K562 (cell line): ENCODE data around the gene PDLIM5. TPM values are rescaled to one million over a fixed set of nuclear protein-coding genes. Genes with fewer than 3 reads are reported as not detected.
A peak's percentile ranks its signal among the peaks of the same experiment; 100 is the strongest.

Experiments used
- ATAC-seq: fragments of 200-7000 bp; cut with Tn5 transposase; 3 replicates; pipeline ENCODE4 v1.9.1; 2020; ENCODE audit warnings: moderate library complexity
- BruUV-seq: library from RNA; stranded (reverse); fragments of 400-500 nt; replicated peaks from 2 replicates; lab custom pipeline; 2021; lab: Mats Ljungman, UMichigan
- CTCF ChIA-PET: fragments of 300-600 bp; formaldehyde crosslinking; extraction: SDS; loops from one replicate; lab custom pipeline; 2021; ENCODE audit warnings: low intra/inter-chr PET ratio; lab: Yijun Ruan, JAX
- POLR2A ChIA-PET: fragments of 300-600, 350-650 bp; sonication (Branson Sonifier 250); formaldehyde crosslinking; extraction: SDS; loops from one replicate; lab custom pipeline; 2021; ENCODE audit warnings: antibody characterized with exemption, inconsistent platforms; lab: Yijun Ruan, JAX
- DNase-seq, 4 experiments: peaks; one replicate each; pipeline versions ENCODE4 v3.0.0 to v3.0.0-alpha.2; 2011 to 2018; ENCODE audit warnings: low spot score in 3 of 4, mixed read lengths in 3 of 4; ENCODE audit errors: extremely low read depth in 1 of 4
- FAIRE-seq: peaks from 2 replicates; lab custom pipeline; 2011; peaks lifted over from hg19 to GRCh38; lab: Jason Lieb, UNC
- H2AFZ ChIP-seq: 2 replicates; pipeline ENCODE4 v1.6.0; 2011; ENCODE audit warnings: low read depth, low read length, control low read depth, inconsistent platforms
- H3K27ac ChIP-seq: fragments of 200-600 bp; 3 replicates; pipeline ENCODE4 v1.8.0; 2011; ENCODE audit warnings: low read depth, mild to moderate bottlenecking, control low read depth, inconsistent platforms, low read length, moderate library complexity, mixed read lengths; ENCODE audit errors: extremely low read depth
- H3K27me3 ChIP-seq, 2 experiments: fragments of 300-600 bp in 1 of 2; 2 replicates in 1 of 2; 3 replicates in 1 of 2; pipeline versions ENCODE4 v1.6.0 to v1.8.0; 2011; ENCODE audit warnings: inconsistent platforms in 2 of 2, low read length in 2 of 2, mild to moderate bottlenecking in 1 of 2, mixed read lengths in 1 of 2, moderate library complexity in 1 of 2; ENCODE audit not compliant: control insufficient read depth in 2 of 2, insufficient read depth in 2 of 2
- H3K36me3 ChIP-seq: fragments of 300-600 bp; 3 replicates; pipeline ENCODE4 v1.8.0; 2011; ENCODE audit warnings: mild to moderate bottlenecking, low read length, inconsistent platforms; ENCODE audit not compliant: control insufficient read depth, insufficient read depth
- H3K4me1 ChIP-seq, 2 experiments: fragments of 200-600 bp in 1 of 2; replicated peaks in 1 of 2; 2 replicates in 1 of 2; 3 replicates in 1 of 2; pipeline versions ENCODE4 v1.5.1 to v1.8.0; 2011; ENCODE audit warnings: inconsistent platforms in 2 of 2, low read length in 2 of 2, mild to moderate bottlenecking in 1 of 2, mixed read lengths in 1 of 2, moderate library complexity in 1 of 2; ENCODE audit not compliant: control insufficient read depth in 2 of 2, insufficient read depth in 2 of 2
- H3K4me2 ChIP-seq: 2 replicates; pipeline ENCODE4 v1.6.1; 2011; ENCODE audit warnings: low read length, control low read depth, inconsistent platforms, mixed read lengths; ENCODE audit not compliant: insufficient read depth
- H3K4me3 ChIP-seq: fragments of 200-600 bp; sonication (generic), shearing (Covaris generic); 2 replicates; pipeline ENCODE4 v1.5.1; 2016; ENCODE audit warnings: control low read depth, inconsistent platforms
- H3K79me2 ChIP-seq: fragments of 200-600 bp; 3 replicates; pipeline ENCODE4 v1.8.0; 2011; ENCODE audit warnings: low read length, inconsistent platforms; ENCODE audit not compliant: control insufficient read depth, insufficient read depth
- H3K9ac ChIP-seq, 2 experiments: 2 replicates each; pipeline versions ENCODE4 v1.6.0 to v1.6.1; 2011; ENCODE audit warnings: low read depth in 2 of 2, low read length in 2 of 2, control low read depth in 1 of 2, inconsistent platforms in 1 of 2, mild to moderate bottlenecking in 1 of 2, mixed read lengths in 1 of 2; ENCODE audit not compliant: insufficient read depth in 1 of 2
- H3K9me1 ChIP-seq: one replicate; pipeline ENCODE4 v1.6.0; 2011; ENCODE audit warnings: inconsistent platforms, mild to moderate bottlenecking, low read length, moderate library complexity; ENCODE audit not compliant: control insufficient read depth, insufficient read depth
- H3K9me3 ChIP-seq: replicated peaks from 2 replicates; pipeline ENCODE4 v1.5.1; 2011; ENCODE audit warnings: low read depth, low read length, inconsistent platforms; ENCODE audit not compliant: control insufficient read depth, insufficient read depth
- H4K20me1 ChIP-seq: replicated peaks from 2 replicates; pipeline ENCODE4 v1.6.1; 2011; ENCODE audit warnings: low read length, inconsistent platforms, mixed read lengths; ENCODE audit not compliant: control insufficient read depth, insufficient read depth
- CEBPB ChIP-seq: fragments of 450-650 bp; IDR thresholded peaks from 2 replicates; pipeline ENCODE4 v1.6.1; 2016; ENCODE audit warnings: missing genetic modification characterization, missing compliant biosample characterization
- KLF10 ChIP-seq: fragments of 250-450 bp; sonication (Bioruptor Pico); IDR thresholded peaks from 2 replicates; pipeline ENCODE4 v1.6.1; 2021; ENCODE audit warnings: matching md5 sums
- OTX1 ChIP-seq: fragments of 450-650 bp; formaldehyde crosslinking; IDR thresholded peaks from 2 replicates; pipeline ENCODE4 v1.4.0; 2022; ENCODE audit warnings: mild to moderate bottlenecking
- RHOXF2B ChIP-seq: fragments of 250-450 bp; sonication (Bioruptor Pico); conservative IDR thresholded peaks from 2 replicates; pipeline ENCODE4 v1.5.1; 2021
- SIRT6 ChIP-seq: IDR thresholded peaks from one replicate; pipeline ENCODE4 v1.6.1; 2012; ENCODE audit warnings: low read depth, mild to moderate bottlenecking, control low read depth, inconsistent platforms, low read length, moderate library complexity
- SOX6 ChIP-seq: fragments of 450-650 bp; IDR thresholded peaks from 2 replicates; pipeline ENCODE4 v1.6.1; 2014; ENCODE audit warnings: mild to moderate bottlenecking
- ZNF212 ChIP-seq: fragments of 450-650 bp; formaldehyde crosslinking; IDR thresholded peaks from 2 replicates; pipeline ENCODE4 v1.4.0; 2020; ENCODE audit warnings: mild to moderate bottlenecking
- ZNF407 ChIP-seq: fragments of 450-650 bp; IDR thresholded peaks from 2 replicates; pipeline ENCODE4 v1.6.1; 2016; ENCODE audit warnings: low read depth
- ZNF668 ChIP-seq: fragments of 250-450 bp; sonication (Bioruptor Pico); IDR thresholded peaks from 2 replicates; pipeline ENCODE4 v1.8.0; 2022; ENCODE audit warnings: mild to moderate bottlenecking, inconsistent platforms
- ZNF707 ChIP-seq: fragments of 250-450 bp; sonication (Bioruptor Pico); conservative IDR thresholded peaks from 2 replicates; pipeline ENCODE4 v1.8.0; 2022; ENCODE audit warnings: inconsistent platforms, mild to moderate bottlenecking, moderate library complexity
- WGBS: fragments of 100-300 bp; shearing (Covaris generic); methylation state at CpG from one replicate; pipeline ENCODE4 v1.1.6; 2016; ENCODE audit warnings: low coverage, mixed read lengths; ENCODE audit not compliant: insufficient coverage; ENCODE audit errors: missing lambda C conversion rate; 5-methylcytosine and 5-hydroxymethylcytosine counted together
- in situ Hi-C: fragments of 300-500 bp; cut with MboI; formaldehyde crosslinking; loops from 4 replicates; pipeline ENCODE4 v1.15.0; 2018; ENCODE audit warnings: inconsistent platforms, mixed read lengths
- intact Hi-C: fragments of 100-400 bp; cut with micrococcal nuclease; formaldehyde crosslinking; loops from 2 replicates; pipeline ENCODE4 v1.14.2; 2022
- polyA plus RNA-seq, 8 experiments: library from polyadenylated mRNA; depleted of rRNA in 4 of 8; stranded (reverse) in 5 of 8; unstranded in 3 of 8; fragments of >200 nt; fragmentation: Nextera tagmentation in 2 of 8; fragmentation: Illumina TruSeq in 1 of 8; extraction: Ambion mirVana in 2 of 8; extraction: Trizol in 1 of 8; gene quantifications; 2 replicates each; pipeline versions ENCODE4 v1.2.1 to v1.2.3, GENCODE V29; 2011 to 2014; ENCODE audit warnings: inconsistent platforms in 1 of 8, missing spikeins in 1 of 8
- total RNA-seq, 7 experiments: library from RNA; depleted of rRNA in 6 of 7; stranded (reverse); fragments of >200 nt in 6 of 7; fragmentation: Illumina TruSeq in 2 of 7; extraction: Trizol in 2 of 7; gene quantifications; 2 replicates each; pipeline versions ENCODE4 v1.2.1 to v1.2.3, GENCODE V29; 2011 to 2021; ENCODE audit warnings: low replicate concordance in 1 of 7
- TF ChIP-seq, protein P1 (sequence below): sonication (generic); formaldehyde crosslinking; IDR thresholded peaks from 2 replicates; pipeline ENCODE4 v1.8.1; 2023; ENCODE audit warnings: mild to moderate bottlenecking, missing genetic modification reagents, moderate library complexity

The PDLIM5 gene
- total and polyA plus RNA-seq, 9 of the 15 experiments (the other 6 are each of a cell fraction or from before 2014, with no cell fraction given), result 36.9 to 127 (median 62.5) TPM

- FAIRE-seq (peak; percentile 40), DNase-seq (no peak), ATAC-seq (no peak)
- Histone ChIP-seq H3K4me2 (no peak overlapping the region), H3K27me3 (no peaks in the 10 kb centered on the region), H3K9me1 (no peaks in the 10 kb centered on the region), H3K4me3 (no peak overlapping the region), H3K9me3 (no peaks in the 10 kb centered on the region), H3K27ac (no peak overlapping the region), H2AFZ (no peak overlapping the region), H3K4me1 (no peaks in the 10 kb centered on the region), H4K20me1 (no peaks in the 10 kb centered on the region), H3K36me3 (peaks cover 5% of the 10 kb centered on the region; the same call in 1 of the 3 replicates), H3K79me2 (no peaks in the 10 kb centered on the region), H3K9ac (no peak overlapping the region)
- ChIA-PET POLR2A (no interaction called here), CTCF (no interaction called here)
- intact Hi-C loops (no loop called here), in situ Hi-C loops (loop anchor here (25.0 kb wide), 1 partner anchor 826 kb away; no protein-coding TSS in a partner anchor)
- BruUV-seq, result no TSS peak
- 72% methylated on average over 1 of the region's 1 CpG for WGBS
- no peak for TF ChIP-seq SIRT6
- TF ChIP-seq, protein P1, sequence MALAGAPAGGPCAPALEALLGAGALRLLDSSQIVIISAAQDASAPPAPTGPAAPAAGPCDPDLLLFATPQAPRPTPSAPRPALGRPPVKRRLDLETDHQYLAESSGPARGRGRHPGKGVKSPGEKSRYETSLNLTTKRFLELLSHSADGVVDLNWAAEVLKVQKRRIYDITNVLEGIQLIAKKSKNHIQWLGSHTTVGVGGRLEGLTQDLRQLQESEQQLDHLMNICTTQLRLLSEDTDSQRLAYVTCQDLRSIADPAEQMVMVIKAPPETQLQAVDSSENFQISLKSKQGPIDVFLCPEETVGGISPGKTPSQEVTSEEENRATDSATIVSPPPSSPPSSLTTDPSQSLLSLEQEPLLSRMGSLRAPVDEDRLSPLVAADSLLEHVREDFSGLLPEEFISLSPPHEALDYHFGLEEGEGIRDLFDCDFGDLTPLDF (CRISPR knock-in tag), result no peak
- no peak for TF ChIP-seq ZNF407
- TF ChIP-seq OTX1, result no peak
- TF ChIP-seq RHOXF2B (CRISPR knock-in tag), result no peak
- no peak for TF ChIP-seq KLF10 (CRISPR knock-in tag)
- TF ChIP-seq ZNF707, result no peak
- TF ChIP-seq SOX6, result no peak
- no peak for TF ChIP-seq ZNF668 (CRISPR knock-in tag)
- no peak for TF ChIP-seq CEBPB (tag)
- TF ChIP-seq ZNF212 (CRISPR knock-in tag), result no peak
These were observed 161.5 kb downstream of the PDLIM5 start for GRCh38 chr4:94613248-94613647.
